HEK293T (cell line): ENCODE measurements around the gene EHHADH.
A peak's percentile ranks its signal among the peaks of the same experiment; 100 is the strongest.

Source experiments
- CTCF ChIA-PET: fragments of 350-600 bp; formaldehyde crosslinking; extraction: SDS; loops from one replicate; lab custom pipeline; 2021; ENCODE audit warnings: antibody characterized with exemption, inconsistent platforms; lab: Yijun Ruan, JAX
- POLR2A ChIA-PET: fragments of 350-600 bp; formaldehyde crosslinking; extraction: SDS; loops from one replicate; lab custom pipeline; 2020; ENCODE audit warnings: antibody characterized with exemption, inconsistent platforms; lab: Yijun Ruan, JAX
- DNase-seq: peaks from one replicate; pipeline ENCODE4 v3.0.0; 2012; ENCODE audit warnings: mixed read lengths; ENCODE audit errors: extremely low spot score
- ARNT ChIP-seq: fragments of 450-650 bp; IDR thresholded peaks from 2 replicates; pipeline ENCODE4 v1.6.1; 2017; ENCODE audit warnings: mild to moderate bottlenecking
- BHLHE40 ChIP-seq: fragments of 450-650 bp; IDR thresholded peaks from 2 replicates; pipeline ENCODE4 v1.6.1; 2016; ENCODE audit warnings: mild to moderate bottlenecking, moderate library complexity, borderline replicate concordance
- CTBP1 ChIP-seq: fragments of 450-650 bp; IDR thresholded peaks from 2 replicates; pipeline ENCODE4 v1.6.1; 2016; ENCODE audit warnings: borderline replicate concordance
- ELF4 ChIP-seq: fragments of 450-650 bp; IDR thresholded peaks from 2 replicates; pipeline ENCODE4 v1.6.1; 2017; ENCODE audit warnings: antibody characterized with exemption
- FOXA1 ChIP-seq: fragments of 450-650 bp; IDR thresholded peaks from 2 replicates; pipeline ENCODE4 v1.6.1; 2016; ENCODE audit warnings: mild to moderate bottlenecking
- FOXK2 ChIP-seq: fragments of 450-650 bp; IDR thresholded peaks from 2 replicates; pipeline ENCODE4 v1.6.1; 2016; ENCODE audit warnings: mild to moderate bottlenecking
- FOXM1 ChIP-seq: fragments of 450-650 bp; IDR thresholded peaks from 2 replicates; pipeline ENCODE4 v1.6.1; 2017; ENCODE audit warnings: mild to moderate bottlenecking, borderline replicate concordance
- HDGF ChIP-seq: fragments of 450-650 bp; IDR thresholded peaks from 2 replicates; pipeline ENCODE4 v1.6.1; 2017; ENCODE audit warnings: antibody characterized with exemption, borderline replicate concordance
- L3MBTL2 ChIP-seq: fragments of 450-650 bp; conservative IDR thresholded peaks from 2 replicates; pipeline ENCODE4 v1.6.1; 2016; ENCODE audit warnings: mild to moderate bottlenecking
- LEF1 ChIP-seq: fragments of 450-650 bp; IDR thresholded peaks from 2 replicates; pipeline ENCODE4 v1.6.1; 2017; ENCODE audit warnings: mild to moderate bottlenecking, borderline replicate concordance
- NFRKB ChIP-seq: fragments of 450-650 bp; IDR thresholded peaks from 2 replicates; pipeline ENCODE4 v1.6.1; 2016; ENCODE audit warnings: mild to moderate bottlenecking, moderate library complexity
- PKNOX1 ChIP-seq: fragments of 450-650 bp; IDR thresholded peaks from 2 replicates; pipeline ENCODE4 v1.6.1; 2016
- SP1 ChIP-seq: fragments of 450-650 bp; IDR thresholded peaks from 2 replicates; pipeline ENCODE4 v1.6.1; 2017
- SUZ12 ChIP-seq: fragments of 450-650 bp; IDR thresholded peaks from 2 replicates; pipeline ENCODE4 v1.6.1; 2016; ENCODE audit warnings: mild to moderate bottlenecking
- TARDBP ChIP-seq: fragments of 450-650 bp; IDR thresholded peaks from 2 replicates; pipeline ENCODE4 v1.6.1; 2016
- ZNF384 ChIP-seq: fragments of 450-650 bp; IDR thresholded peaks from 2 replicates; pipeline ENCODE4 v1.6.1; 2016

The EHHADH gene

GRCh38 chr3:185280572-185281365 lies 26.9 kb upstream of the EHHADH start:
- peak; percentile 47 for DNase-seq
- CTCF ChIA-PET, result no interaction called here
- POLR2A ChIA-PET, result no interaction called here
- TF ChIP-seq FOXA1 (no peak), HDGF (no peak), CTBP1 (no peak), BHLHE40 (no peak), ELF4 (no peak), ZNF384 (no peak), ARNT (no peak), PKNOX1 (no peak), SUZ12 (no peak), FOXK2 (no peak), NFRKB (no peak), FOXM1 (no peak), L3MBTL2 (no peak), SP1 (no peak), LEF1 (no peak)

- TF ChIP-seq BHLHE40 (no peak), ELF4 (no peak), FOXM1 (no peak), SP1 (no peak), HDGF (no peak), FOXA1 (no peak), TARDBP (no peak), PKNOX1 (no peak), FOXK2 (no peak), ZNF384 (no peak), L3MBTL2 (no peak), LEF1 (no peak)
- POLR2A ChIA-PET, result no interaction called here
Measured at GRCh38 chr3:185279587-185280138, 25.8 kb upstream of the EHHADH start.

GRCh38 chr3:185276415-185276814 lies 22.6 kb upstream of the EHHADH start:
- ChIA-PET CTCF (no interaction called here), POLR2A (no interaction called here)
- no peak for DNase-seq
- no peak for TF ChIP-seq LEF1
- no peak for TF ChIP-seq CTBP1
- no peak for TF ChIP-seq FOXA1
- TF ChIP-seq PKNOX1, result no peak
- no peak for TF ChIP-seq ZNF384
- no peak for TF ChIP-seq FOXK2
- TF ChIP-seq TARDBP, result no peak
- no peak for TF ChIP-seq HDGF
- TF ChIP-seq ELF4, result no peak
- TF ChIP-seq SUZ12, result no peak

More at GRCh38 chr3:185279587-185280138, 25.8 kb upstream of the EHHADH start:
- CTCF ChIA-PET, result interaction anchor here (0.6 kb wide), 1 partner anchor 221 kb away, joined by 6 read pairs; no protein-coding TSS in a partner anchor
- no peak for DNase-seq

GRCh38 chr3:185272033-185272432 lies 18.2 kb upstream of the EHHADH start:
- ChIA-PET POLR2A (no interaction called here), CTCF (no interaction called here)

GRCh38 chr3:185270956-185271332 lies 17.1 kb upstream of the EHHADH start:
- no peak for TF ChIP-seq BHLHE40
- no peak for TF ChIP-seq FOXM1
- TF ChIP-seq FOXA1, result no peak
- no peak for TF ChIP-seq SP1
- TF ChIP-seq NFRKB, result no peak
- no peak for TF ChIP-seq FOXK2
- TF ChIP-seq L3MBTL2, result no peak
- no peak for TF ChIP-seq LEF1
- TF ChIP-seq TARDBP, result no peak
- DNase-seq, result no peak
- POLR2A ChIA-PET, result no interaction called here
- CTCF ChIA-PET, result interaction anchor here (0.9 kb wide), 1 partner anchor 58 kb away, joined by 5 read pairs; no protein-coding TSS in a partner anchor

More at GRCh38 chr3:185272033-185272432, 18.2 kb upstream of the EHHADH start:
- no peak for TF ChIP-seq LEF1
- no peak for TF ChIP-seq BHLHE40
- TF ChIP-seq SP1, result no peak
- TF ChIP-seq PKNOX1, result no peak
- no peak for DNase-seq
